HG03139 (cell line): ENCODE results near the gene RANBP3.

ENCODE experiments used
- ATAC-seq: cut with Tn5 transposase; IDR thresholded peaks from one replicate; pipeline ENCODE4 v1.9.1; 2021; ENCODE audit not compliant: unreplicated experiment

The RANBP3 gene

DNA sequence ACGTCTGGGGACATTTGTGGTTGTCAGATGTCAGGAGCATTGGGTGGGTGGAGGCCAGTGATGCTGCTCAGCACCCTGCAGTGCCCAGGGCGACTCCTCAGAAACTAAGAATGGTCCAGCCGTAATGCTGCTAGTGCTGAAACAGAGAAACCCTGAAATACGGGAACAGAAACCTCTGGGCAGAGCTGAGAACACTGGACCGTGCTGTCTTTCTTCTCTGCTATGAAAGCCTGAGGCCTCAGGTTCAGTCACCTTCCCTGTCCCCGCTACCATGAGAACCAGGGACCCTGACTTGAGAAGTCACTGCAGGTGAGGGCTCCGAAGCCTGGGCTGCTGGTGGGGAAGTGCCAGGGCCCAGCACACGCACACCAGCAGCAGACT, 50.5 kb downstream of the RANBP3 start:
- ATAC-seq = no peak

DNA sequence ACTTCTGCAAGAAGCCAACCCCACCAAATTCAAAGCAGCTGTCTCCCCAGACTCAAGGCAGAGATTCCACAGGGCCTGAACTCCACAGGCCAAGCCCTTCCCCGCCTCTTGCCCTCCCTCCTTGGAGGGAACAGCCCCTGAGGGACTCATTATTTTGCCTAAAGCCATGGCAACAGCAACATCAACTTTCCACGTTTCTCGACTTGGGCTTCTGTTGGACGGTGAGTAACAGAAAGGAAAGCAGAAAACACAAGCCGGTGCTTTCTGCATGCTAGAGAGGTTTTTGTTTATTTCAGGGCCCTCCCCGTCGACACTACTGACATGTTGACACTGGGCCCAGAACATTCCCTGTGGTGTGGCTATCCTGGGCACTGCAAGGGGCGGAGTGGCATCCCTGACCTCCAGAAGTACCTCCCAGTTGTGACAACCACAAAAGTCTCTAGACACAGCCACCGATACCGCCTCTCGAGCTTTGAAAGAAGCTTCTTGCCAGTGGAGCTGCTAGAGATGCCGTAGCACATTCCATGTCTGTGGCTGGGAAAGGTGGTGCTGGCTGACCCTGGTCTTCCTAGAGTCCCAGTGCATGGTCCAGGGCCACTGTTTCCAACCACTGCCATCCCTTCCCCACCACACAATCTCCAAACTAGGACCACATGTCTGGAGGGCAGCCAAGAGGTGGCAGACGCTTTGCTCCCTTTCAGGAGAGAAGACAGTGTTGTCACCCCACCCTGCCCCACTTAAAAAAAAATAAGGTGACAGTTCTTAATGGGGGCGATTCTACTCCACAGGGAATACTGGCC, 51.1 kb downstream of the RANBP3 start:
- ATAC-seq = no peak

DNA sequence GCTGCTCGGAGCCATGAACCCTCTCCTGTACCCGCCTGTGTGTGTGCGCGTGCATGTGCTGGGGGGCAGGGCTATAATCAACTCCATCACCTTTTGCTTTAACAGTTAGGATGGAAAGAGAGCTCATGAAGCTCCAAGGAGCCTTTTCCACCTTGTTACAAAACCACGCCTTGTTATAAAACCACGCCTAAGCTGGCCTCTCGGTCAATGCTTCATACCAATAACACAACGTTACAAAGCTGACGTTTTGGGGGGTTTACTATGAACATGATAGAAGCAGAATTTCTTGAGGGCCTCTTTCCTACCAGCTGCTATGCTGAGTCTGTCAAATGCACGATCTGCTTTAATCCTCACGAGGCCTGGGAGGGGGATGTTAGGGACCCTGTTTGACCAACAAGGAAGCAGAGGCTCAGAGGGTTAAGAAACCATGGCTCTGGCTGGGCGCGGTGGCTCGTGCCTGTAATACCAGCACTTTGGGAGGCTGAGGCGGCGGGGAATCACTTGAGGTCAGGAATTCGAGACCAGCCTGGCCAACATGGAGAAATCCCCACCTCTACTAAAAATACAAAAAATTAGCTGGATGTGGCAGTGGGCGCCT, 52.0 kb downstream of the RANBP3 start:
- ATAC-seq = no peak

DNA sequence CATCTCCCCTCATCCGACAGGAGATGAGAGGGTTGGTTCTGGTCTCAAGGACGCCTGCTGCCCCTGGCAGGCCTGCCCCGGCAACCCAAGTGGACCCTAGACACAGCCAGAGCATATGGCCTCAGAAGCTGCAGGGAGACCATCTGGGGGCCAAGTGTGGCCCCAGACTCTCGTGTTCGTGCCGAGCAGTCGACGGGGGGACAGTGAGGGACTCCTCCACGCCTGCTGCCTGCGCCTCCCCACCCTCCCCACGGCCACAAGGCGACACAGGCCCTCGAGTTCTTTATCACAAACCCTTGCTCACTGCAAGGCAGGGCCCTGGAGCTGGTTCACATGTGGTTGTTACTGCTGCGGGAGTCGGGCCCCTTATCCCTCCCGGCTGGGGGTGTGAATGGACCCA, 54.6 kb downstream of the RANBP3 start:
- no peak for ATAC-seq

DNA sequence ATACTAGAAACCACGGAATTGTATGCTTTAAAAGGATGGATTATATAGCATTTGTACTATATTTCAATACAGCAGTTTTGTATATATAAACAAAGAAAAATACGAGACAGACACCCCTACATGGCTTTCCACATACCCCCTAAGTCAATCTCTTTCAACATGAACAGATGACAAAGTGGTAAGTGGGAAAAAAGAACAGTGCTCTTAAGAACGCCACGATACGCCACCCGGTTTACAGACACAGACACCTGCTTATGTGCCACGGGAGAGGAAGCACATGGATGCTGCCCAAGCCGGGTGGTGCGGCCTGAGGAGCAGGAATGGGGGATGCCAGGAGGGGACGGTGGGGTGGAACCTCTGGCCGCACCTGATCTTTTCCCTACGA, 55.8 kb downstream of the RANBP3 start:
- no peak for ATAC-seq

DNA sequence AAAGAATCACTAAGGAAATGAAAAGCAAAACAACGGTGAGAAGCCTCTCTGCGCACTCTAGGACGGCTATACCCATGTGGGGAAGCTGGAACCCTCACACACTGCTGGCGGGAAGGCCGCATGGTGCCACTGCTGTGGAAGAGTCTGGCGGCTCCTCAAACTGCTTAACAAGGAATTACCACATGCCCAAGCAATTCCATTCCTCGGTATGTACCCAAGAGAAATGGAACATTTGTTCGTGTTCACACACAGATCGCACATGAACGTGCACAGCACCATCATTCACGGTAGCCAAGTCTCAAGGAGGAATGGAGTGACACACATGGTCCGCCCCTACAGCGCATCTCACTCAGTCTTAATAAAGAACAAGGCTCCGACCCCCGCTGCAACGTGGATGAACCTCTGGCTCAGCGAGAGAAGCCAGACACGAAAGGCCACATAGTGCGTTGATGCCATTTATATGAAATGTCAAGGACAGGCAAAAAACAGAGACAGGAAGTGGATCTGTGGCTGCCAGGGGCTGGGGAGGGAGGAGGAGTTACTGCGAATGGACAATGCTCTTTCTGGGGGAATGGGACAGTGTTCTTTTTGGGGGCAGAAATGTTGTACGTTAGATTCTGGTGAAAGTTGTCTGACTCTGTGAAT, 56.3 kb downstream of the RANBP3 start:
- no peak for ATAC-seq

DNA sequence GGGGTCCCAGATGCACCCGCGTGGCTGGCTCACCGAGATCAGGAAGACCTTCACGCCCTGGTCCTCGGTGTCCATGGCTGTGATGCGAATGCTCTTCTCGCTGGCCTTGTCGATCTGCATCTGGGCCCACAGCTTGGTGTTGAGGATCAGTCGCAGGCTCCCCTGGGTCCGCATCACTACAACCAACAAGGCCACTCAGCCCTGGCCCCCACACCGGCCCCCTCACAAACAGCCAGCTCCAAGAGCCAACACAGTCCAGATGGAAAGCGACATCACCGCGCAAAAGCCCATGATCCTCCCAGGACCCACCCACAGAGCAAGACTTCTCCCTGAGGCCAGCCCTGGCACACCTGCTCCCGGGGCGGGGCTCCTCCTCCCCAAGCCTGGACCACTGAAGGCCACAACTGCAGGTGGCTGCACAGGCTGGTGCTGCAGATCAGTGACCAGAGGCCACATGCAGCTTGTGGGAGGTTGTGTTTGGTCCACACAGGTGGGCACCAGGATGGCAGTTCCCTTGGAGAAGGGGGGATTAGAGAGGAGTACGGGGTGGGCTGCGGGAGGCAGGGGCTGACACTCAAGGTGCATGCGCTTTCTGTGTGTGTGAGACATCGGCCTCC, 59.4 kb downstream of the RANBP3 start:
- ATAC-seq = no peak

DNA sequence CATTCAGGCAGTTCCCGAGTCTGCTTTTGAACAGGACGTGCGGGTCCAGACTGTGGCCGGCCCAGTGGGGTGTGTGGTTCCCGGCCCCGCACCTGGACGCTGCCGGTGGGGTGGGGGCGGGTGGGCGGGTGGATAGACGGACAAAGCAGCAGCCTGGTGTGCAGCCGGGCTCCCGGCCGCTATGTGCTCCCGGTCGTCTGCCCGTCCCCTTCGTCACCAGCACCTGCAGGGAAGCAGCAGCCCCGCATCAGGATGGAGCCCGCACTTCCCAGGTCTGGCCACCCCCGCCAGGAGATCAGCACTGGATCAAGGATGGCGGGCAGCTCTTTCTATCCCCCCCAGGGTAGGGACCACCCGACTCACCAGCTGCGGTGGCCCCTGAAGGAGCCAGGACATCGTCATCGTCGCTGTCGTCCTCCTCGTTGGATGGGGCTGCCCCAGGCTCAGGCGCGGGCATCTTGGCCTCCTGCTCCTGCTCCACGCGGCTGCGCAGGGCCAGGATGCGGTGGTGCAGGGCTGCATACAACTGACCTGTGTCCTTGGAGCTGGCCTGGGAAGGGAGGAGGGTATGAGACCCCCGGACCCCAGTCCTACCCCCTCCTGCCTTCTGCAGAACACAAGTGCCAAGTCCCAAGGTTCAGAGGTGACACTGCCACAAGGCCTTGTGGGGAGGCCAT, 60.4 kb downstream of the RANBP3 start:
- ATAC-seq = no peak

DNA sequence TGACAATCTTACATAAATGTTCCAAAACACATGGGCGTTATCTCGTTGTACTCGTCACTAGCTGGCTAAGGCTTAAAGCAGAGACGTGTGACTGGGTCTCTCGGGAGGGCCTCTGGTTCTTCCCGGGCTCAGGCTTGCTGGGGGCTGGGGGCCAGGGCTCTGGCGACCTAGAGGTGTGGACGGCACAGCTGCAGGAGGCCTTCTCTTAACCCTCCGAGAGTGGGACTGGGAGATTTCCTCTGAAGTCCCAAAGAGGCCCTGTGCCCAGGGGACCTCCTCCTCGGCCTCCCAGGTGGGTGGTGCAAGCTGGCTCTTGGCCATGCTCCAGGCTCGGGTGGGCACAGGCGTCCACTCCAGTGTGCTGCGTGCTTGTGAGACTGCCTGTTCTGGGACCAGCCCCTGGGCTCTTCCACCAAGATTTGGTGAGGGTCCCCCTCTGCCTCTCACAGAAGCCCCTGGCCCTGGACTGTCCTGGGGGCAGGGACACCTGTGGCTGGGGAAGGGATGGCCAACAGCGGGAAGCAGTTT, 61.7 kb downstream of the RANBP3 start:
- no peak for ATAC-seq

DNA sequence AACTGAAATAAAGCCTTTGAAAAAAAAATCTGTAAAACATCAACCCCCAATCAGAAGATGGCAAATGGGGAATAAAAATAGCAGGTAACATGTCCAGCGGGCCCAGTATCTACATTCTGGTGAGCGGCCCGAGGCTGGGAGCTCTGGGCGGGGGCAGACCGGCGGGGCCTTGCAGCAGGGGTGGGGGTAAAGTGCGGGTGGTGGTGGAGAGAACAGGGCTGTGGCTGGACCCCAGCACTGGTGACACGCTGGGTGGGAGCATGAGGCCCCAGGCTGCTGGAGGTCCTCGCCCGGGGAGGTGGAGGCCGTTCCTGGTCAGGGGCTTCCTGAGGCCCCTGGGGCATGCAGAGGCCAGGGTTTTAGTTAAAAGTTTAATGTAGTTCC, 62.2 kb downstream of the RANBP3 start:
- no peak for ATAC-seq

DNA sequence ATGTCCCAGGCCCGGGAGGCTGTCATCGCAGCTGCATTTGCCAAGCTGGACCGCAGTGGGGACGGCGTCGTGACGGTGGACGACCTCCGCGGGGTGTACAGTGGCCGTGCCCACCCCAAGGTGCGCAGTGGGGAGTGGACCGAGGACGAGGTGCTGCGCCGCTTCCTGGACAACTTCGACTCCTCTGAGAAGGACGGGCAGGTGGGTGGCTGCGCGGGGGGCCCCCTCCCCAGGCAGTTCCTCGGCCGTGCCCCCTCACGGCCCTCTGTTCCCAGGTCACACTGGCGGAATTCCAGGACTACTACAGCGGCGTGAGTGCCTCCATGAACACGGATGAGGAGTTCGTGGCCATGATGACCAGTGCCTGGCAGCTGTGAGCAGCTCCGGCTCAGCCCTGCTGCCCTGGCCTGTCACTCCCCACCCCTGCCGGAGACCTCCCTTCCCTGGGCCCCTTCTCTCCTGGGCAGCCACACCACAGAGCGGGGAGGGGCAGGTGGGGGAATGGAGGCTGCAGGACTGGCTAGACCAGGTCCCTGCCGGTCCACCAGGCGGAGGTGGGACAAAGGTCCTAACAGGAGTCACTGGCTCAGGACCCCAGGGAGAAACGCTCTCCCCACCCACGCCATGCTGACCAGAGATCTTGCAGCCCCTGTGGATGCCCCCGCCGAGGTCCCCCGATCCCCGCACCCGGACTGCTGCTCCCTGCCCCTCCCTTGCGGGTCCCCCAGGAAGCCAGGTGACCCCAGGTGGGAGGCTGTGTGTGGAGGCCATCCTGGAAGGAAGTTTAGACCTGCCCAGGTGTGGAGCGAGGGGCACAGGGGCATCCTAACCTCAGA, 62.8 kb downstream of the RANBP3 start:
- no peak for ATAC-seq

DNA sequence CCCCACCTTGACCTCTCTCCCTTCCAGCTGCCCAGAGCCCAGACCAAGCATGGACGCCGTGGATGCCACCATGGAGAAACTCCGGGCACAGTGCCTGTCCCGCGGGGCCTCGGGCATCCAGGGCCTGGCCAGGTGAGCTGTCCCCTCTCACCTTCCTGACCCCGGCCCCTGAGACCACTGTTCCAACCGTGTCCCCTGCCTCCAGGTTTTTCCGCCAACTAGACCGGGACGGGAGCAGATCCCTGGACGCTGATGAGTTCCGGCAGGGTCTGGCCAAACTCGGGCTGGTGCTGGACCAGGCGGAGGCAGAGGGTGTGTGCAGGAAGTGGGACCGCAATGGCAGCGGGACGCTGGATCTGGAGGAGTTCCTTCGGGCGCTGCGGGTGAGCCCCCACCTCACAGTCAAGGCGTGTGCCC, 63.6 kb downstream of the RANBP3 start:
- ATAC-seq = no peak

DNA sequence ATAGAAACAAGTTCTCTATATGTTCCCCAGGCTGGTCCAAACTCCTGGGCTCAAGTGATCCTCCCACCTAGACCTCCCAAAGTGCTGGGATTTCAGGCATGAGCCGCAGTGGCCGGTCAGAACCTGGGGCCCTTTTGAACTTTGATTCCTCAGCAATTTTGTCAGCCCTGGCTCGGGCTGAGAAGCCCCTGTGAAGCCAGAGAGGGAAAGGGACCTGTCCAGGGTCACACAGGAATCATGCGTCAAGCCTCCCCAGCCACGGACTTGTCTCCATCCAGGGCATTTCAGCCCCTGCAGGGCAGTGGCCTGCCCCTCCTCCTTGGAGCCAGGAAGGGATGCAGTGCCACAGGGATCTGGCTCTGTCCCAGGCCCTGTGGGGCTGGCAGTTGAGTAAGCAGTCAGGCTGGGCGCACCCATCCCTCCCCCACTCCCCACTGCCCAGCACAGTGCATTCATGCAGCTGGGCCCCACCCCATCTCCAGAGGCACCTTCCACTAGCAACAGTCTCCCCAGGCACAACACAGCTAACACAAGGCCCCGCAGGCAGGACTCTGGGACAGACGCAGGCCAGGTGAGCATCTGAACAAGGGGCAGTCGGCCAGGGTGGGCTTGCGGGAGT, 64.1 kb downstream of the RANBP3 start, which contains the start of gene CAPS:
Gene CAPS (plus strand): TSS at position 516 of the 619 bp plus-strand sequence. CDS start 153 bp downstream, outside the sequence.
- ATAC-seq = no peak

DNA sequence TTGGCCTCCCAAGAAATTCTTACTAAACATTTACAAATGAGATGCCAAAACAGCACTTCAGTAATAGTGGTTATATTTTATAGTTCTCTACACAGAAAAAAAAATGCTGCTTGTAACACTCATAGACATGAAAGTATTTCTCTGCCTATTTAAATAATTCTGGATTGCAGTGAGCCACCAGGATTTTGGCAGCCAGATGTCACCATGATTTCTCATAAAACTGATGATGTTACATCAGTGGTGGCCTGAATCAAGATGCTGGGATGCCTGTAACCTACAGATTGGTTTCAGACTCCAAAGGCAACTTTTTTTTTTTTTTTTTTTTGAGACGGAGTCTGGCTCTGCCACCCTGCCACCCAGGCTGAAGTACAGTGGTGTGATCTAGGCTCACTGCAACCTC, 66.6 kb downstream of the RANBP3 start:
- no peak for ATAC-seq

DNA sequence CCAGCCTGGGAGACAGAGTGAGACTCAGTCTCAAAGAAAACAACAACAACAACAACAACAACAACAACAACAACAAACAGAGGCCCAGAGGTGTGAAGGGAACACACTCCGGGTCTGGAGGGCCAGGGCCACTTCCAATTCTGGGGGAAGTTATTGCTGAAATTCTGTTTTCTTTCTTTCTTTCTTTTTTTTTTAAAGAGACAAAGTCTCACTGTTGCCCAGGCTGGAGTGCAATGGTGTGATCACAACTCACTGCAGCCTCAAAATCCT, 67.4 kb downstream of the RANBP3 start:
- ATAC-seq = no peak

DNA sequence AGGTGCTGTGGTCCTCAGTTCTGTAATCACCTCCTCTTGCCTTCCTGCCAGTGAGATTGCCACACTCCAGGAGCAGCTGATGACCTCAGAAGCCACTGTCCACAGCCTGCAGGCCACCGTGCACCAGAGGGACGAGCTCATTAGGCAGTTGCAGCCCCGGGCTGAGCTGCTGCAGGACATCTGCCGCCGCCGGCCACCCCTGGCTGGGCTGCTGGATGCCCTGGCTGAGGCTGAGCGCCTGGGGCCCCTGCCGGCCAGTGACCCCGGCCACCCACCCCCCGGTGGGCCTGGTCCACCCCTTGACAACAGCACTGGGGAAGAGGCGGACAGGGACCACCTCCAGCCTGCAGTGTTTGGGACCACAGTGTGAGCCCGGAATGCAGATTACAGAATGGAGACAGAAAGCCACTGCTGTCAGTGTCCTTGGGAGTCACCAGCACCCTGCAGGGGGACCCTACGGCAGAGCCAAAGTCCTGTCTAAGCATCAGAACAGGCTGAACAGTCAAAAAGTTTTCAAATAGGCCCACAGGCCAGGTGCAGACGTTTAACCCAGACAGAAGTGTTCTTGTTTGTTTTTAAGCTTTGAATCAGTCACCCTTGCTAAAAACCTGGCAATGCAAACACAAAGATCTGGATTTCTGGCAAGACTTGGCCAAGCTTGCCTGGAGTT, 69.0 kb downstream of the RANBP3 start:
- ATAC-seq = no peak

DNA sequence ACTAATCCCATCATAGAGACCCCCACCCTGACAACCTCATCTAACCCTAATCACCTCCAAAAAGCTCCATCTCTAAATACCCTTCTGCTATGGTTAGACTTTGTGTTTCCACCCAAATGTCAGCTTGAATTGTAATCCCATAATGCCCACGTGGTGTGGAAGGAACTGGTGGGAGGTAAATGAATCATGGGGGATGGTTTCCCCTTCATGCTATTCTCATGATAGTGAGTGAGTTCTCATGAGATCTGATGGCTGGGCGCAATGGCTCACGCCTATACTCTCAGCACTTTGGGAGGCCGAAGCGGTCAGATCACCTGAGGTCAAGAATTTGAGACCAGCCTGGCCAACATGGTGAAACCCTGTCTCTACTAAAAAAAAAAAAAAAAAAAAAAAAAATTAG, 70.7 kb downstream of the RANBP3 start:
- no peak for ATAC-seq

DNA sequence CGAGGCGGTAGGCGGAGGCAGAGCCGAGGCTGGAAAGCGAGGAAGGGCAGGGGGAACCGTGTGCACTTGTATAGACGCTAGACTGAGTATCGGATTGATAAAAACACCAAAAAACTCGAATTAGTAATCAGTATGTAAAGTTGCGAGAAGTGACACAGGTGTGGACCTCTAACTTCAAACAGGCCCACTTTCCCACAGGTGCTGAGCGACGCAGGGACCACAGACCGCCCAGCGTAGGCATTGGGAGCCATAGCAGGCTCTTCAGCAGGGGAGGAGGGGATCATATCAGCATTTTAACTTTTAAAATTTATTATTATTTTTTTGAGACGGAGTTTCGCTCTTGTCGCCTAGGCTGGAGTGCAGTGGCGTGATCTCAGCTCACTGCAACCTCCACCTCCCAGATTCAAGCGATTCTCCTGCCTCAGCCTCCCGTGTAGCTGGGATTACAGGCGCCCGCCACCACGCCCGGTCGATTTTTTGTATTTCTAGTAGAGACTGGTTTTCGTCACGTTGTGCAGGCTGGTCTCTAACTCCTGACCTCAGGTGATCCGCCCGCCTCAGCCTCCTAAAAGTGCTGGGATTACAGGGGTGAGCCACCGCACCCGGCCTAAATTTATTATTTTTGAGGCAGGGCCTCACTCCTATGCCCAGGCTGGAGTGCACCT, 72.7 kb downstream of the RANBP3 start:
- ATAC-seq = no peak
